Activated CD4-positive, alpha-beta T cell treated with anti-CD3 and anti-CD28 coated beads, Interleukin-2, amount 10 ng/mL, durations not matched to agents 7 days and 5 days (primary cell): ENCODE measurements around the gene FGF22. TPM values are rescaled to one million over a fixed set of nuclear protein-coding genes. Genes with fewer than 3 reads are reported as not detected.
A peak's percentile ranks its signal among the peaks of the same experiment; 100 is the strongest.

Experiments
- CTCF ChIA-PET: fragments of 350-600 bp; sonication (Branson Sonifier 250); formaldehyde crosslinking; loops from one replicate; lab custom pipeline; 2021; ENCODE audit warnings: antibody characterized with exemption; lab: Charles Lee
- POLR2A ChIA-PET: fragments of 350-600 bp; sonication (Branson Sonifier 250); formaldehyde crosslinking; loops from one replicate; lab custom pipeline; 2021; ENCODE audit warnings: antibody characterized with exemption; lab: Charles Lee
- DNase-seq: peaks from one replicate; pipeline ENCODE4 v3.0.0-alpha.2; 2020
- H3K27ac Mint-ChIP-seq: one replicate; pipeline ENCODE4 v1.8.0; 2021; ENCODE audit warnings: mild to moderate bottlenecking, moderate library complexity, mixed read lengths
- H3K27me3 Mint-ChIP-seq: one replicate; pipeline ENCODE4 v1.8.0; 2021; ENCODE audit warnings: mixed read lengths
- H3K36me3 Mint-ChIP-seq: one replicate; pipeline ENCODE4 v1.8.0; 2021; ENCODE audit warnings: low read depth, mixed read lengths
- H3K4me1 Mint-ChIP-seq: one replicate; pipeline ENCODE4 v1.8.0; 2021; ENCODE audit warnings: mixed read lengths
- H3K4me3 Mint-ChIP-seq: one replicate; pipeline ENCODE4 v1.8.0; 2021; ENCODE audit warnings: mild to moderate bottlenecking, moderate library complexity, mixed read lengths
- H3K9me3 Mint-ChIP-seq: one replicate; pipeline ENCODE4 v1.8.0; 2021; ENCODE audit warnings: mixed read lengths
- total RNA-seq, 2 experiments: library from RNA; stranded (reverse); gene quantifications; one replicate each; pipeline ENCODE4 v1.2.3, GENCODE V29; 2021

Gene FGF22
- total RNA-seq, 2 experiments from 2014 or later: 0.12 TPM; not detected in 1

DNA sequence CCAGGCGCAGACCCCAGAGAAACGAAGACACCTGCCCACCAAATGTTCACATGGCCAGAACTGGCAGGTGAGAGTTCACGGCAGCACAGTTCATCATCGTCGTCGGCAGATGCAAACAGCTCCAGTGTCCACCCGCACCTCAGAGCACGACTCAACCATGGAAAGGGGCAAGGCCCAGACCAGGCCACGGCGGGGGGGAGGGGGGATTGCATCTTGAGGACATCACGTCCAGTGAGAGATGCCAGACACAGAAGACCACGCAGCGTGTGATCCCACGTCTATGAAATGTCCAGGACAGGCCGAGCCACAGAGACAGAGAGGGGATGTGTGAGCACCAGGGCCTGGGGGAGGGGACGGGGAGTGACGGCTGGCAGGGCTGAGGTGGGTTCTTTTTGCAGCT lies 16.0 kb downstream of the FGF22 start:
- Mint-ChIP-seq H3K4me3 (no peak overlapping the region), H3K27me3 (no peaks in the 10 kb centered on the region), H3K27ac (no peak overlapping the region), H3K4me1 (peaks cover 33% of the 10 kb centered on the region), H3K9me3 (no peaks in the 10 kb centered on the region), H3K36me3 (peaks cover 20% of the 10 kb centered on the region)
- ChIA-PET POLR2A (no interaction called here), CTCF (no interaction called here)
- no peak for DNase-seq

DNA sequence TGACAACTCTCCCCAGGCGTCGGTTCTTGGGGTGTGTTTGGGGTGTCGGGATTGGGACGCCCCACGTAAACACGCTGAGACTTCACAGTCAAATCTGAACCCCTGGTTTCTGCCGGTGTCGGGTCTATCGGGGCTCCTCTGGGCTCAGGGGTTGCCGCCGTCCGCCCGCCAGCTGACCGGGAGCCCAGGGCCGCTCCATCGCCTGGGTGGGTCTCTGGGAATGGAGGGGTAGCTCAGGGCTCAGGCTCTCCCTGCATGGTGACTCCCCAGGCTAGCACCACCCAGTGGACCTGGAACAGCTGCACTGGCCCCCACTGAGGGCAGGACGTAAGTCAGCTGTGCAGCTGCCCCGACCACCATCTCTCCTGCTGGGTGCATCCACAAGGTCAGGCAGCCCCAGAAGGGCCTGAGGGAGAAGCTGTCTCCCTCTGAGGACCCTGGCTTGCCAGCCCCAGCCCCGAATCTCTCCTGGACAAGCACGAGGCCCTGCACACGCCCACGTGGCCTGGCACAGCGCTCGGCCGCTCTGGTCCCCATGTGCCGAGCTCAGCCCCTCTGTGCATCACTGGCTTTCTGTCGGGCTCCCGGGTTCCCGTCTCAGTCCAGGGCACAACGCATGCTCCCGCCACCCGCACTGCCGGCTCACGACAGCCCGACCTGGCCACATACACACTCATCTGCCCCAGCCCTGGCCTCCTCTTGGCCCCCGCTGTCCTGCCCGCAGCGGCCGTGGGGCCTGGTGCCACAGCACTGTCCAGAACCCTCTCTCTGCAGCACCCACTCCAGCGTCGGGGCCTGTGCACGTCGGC lies 17.3 kb downstream of the FGF22 start:
- peak overlapping the region; percentile 13 for H3K27ac Mint-ChIP-seq
- POLR2A ChIA-PET: no interaction called here
- no peaks in the 10 kb centered on the region for H3K9me3 Mint-ChIP-seq
- H3K36me3 Mint-ChIP-seq: peaks cover 29% of the 10 kb centered on the region
- CTCF ChIA-PET: no interaction called here
- no peak overlapping the region for H3K4me3 Mint-ChIP-seq
- H3K4me1 Mint-ChIP-seq: peaks cover 34% of the 10 kb centered on the region
- DNase-seq: no peak
- H3K27me3 Mint-ChIP-seq: no peaks in the 10 kb centered on the region

DNA sequence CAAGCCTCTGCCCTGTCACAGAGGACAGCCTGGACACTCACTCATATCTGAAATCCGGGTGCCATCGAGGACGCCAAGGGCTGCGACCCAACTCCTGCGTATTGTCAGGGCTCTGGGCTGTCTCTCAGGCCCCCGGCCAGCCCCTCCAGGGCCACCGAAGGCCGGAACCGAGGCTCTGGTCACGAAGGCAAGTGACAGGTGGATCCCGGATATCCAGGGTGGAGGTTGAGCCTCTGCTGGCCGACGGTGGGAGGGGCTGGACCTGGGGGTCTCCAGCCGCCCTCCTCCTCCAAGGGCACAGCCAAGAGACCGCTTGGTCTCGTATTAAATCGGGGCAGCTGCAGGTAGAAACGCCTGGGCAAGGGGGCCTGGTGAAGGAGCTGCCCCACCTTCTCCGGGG lies 17.9 kb downstream of the FGF22 start:
- DNase-seq: no peak
- Mint-ChIP-seq H3K9me3 (no peaks in the 10 kb centered on the region), H3K27me3 (no peaks in the 10 kb centered on the region), H3K4me3 (no peak overlapping the region), H3K4me1 (peaks cover 34% of the 10 kb centered on the region), H3K36me3 (peaks cover 29% of the 10 kb centered on the region), H3K27ac (no peak overlapping the region)
- CTCF ChIA-PET: no interaction called here
- POLR2A ChIA-PET: no interaction called here

DNA sequence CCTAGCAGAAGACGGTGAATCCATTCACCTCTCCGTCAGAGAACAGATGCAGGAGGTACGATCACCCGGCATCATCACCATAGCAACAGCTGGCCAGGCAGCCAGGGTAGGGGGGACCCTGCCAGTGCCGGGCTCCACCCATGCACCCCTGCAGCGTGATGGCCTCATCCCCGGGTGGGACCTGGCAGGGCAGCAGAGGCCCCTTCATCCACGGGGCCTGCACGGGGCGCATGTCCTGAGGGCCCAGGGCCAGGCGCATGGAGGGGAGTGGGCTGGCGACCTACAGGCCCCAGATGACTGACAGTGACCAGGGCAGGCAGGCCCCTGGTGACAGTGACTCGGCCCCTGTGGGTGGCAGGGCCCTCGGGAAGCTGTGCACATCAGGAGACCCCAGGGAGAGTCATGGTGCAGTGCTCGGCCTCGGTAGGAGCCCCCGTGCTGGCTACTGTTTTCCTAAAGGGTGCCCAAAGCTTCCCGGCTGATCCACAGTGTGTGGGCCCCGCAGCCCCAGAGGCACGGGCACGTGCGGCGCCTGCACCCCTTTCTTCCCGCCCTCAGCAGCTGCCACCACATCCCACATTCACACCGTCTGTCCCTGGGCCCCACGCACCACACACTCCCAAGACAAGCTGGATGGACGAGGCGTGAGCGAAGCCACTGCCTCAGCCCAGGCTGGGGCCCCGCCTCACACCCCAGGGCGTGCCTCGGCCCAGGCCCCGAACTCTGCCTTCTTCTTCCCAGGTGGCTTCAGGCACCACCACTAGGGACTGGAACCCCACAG lies 18.6 kb downstream of the FGF22 start:
- no peak for DNase-seq
- Mint-ChIP-seq H3K4me3 (no peak overlapping the region), H3K9me3 (no peaks in the 10 kb centered on the region), H3K27me3 (no peaks in the 10 kb centered on the region), H3K27ac (peak overlapping the region; percentile 5), H3K4me1 (peaks cover 35% of the 10 kb centered on the region), H3K36me3 (peaks cover 29% of the 10 kb centered on the region)
- CTCF ChIA-PET: interaction anchor here (0.6 to 1.2 kb wide), 2 partner anchors 32 to 148 kb away, joined by 3 to 4 read pairs; no protein-coding TSS in a partner anchor
- POLR2A ChIA-PET: no interaction called here

DNA sequence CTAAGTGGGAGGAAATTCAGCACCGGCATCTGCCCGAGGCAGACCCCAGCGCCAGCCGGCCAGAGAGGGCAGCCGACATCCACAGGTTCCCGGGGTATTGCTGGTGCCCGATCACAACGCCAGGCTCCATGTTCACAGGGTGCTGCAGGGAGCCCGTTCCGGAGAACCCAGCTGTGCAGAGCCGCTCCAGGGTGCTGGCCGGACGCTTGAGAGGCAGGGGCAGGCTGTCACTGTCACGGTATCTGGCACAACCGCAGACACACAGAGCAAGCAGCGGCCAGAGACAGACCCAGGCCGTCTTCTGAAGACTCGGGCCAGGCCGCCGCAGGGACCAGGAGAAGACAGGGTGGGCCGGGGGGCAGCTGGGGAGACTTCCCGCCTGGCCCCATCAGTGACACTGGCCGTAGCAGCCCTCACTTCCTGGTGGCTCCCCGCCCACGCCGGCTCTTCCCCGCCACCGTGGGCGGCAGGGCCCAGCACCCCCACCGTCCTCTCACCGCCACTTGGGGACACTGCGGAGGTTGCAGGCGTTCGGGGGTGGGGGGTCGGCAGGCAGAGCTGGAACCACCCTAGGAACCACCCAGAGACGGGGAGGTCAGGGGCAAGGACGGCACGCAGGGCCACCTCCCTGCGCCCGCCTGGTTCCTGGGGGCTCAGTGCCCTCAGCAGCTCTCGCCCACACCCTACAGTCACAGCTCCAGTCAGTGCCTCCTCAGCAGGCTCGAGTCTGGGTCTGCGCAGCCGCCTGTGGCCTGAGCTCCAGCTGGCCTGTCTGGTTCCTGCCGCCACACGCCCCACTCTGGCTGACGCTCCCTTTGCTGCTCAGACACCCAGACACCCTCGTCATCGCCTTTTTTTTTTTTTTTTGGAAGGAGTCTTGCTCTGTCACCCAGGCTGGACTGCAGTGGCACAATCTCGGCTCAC lies 19.5 kb downstream of the FGF22 start:
- peak overlapping the region; percentile 99 for H3K4me3 Mint-ChIP-seq
- no peaks in the 10 kb centered on the region for H3K9me3 Mint-ChIP-seq
- peaks cover 24% of the 10 kb centered on the region for H3K36me3 Mint-ChIP-seq
- ChIA-PET POLR2A (no interaction called here), CTCF (interaction anchor here (0.8 to 1.2 kb wide), 2 partner anchors 69 to 149 kb away, joined by 3 to 4 read pairs; no protein-coding TSS in a partner anchor)
- no peak for DNase-seq
- H3K27ac Mint-ChIP-seq: peak overlapping the region; percentile 72
- H3K27me3 Mint-ChIP-seq: no peaks in the 10 kb centered on the region
- peaks cover 43% of the 10 kb centered on the region for H3K4me1 Mint-ChIP-seq

DNA sequence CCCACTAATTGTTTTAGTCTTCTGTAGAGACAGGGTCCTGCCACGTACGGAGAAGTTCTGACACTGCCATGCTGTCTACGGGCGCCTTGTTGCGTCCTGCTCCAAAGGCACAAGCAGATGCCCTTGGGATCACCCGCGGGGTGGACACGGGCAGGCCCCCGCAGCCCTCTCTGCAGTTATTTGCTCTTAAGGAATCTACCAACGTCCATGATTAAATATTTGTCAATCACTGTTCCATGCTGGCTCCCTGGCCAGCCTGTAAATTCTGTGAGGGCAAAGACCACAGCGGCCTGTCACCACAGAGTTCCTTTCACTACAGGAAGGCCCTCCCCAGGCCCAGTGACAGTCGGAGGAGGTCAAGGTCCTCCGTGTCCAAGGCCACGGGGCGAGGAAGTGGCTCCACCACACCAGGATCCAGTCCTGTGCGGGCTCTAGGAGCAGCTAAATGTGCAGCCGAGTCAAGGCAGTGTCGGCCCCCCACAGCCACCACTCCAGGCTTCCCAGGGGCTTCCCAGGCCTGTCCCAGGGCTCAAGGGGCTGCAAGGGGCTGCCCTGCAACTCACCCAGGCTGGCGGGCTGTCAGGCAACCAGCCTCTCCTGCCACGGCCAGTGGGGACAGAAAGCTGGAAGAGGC lies 21.2 kb downstream of the FGF22 start:
- CTCF ChIA-PET: interaction anchor here (0.6 to 0.8 kb wide), 3 partner anchors 55 to 155 kb away, joined by 3 read pairs; no protein-coding TSS in a partner anchor
- DNase-seq: no peak
- Mint-ChIP-seq H3K27ac (peak overlapping the region; percentile 97), H3K27me3 (no peaks in the 10 kb centered on the region), H3K9me3 (no peaks in the 10 kb centered on the region), H3K36me3 (peaks cover 18% of the 10 kb centered on the region), H3K4me3 (peak overlapping the region; percentile 99), H3K4me1 (peaks cover 43% of the 10 kb centered on the region)
- POLR2A ChIA-PET: no interaction called here

DNA sequence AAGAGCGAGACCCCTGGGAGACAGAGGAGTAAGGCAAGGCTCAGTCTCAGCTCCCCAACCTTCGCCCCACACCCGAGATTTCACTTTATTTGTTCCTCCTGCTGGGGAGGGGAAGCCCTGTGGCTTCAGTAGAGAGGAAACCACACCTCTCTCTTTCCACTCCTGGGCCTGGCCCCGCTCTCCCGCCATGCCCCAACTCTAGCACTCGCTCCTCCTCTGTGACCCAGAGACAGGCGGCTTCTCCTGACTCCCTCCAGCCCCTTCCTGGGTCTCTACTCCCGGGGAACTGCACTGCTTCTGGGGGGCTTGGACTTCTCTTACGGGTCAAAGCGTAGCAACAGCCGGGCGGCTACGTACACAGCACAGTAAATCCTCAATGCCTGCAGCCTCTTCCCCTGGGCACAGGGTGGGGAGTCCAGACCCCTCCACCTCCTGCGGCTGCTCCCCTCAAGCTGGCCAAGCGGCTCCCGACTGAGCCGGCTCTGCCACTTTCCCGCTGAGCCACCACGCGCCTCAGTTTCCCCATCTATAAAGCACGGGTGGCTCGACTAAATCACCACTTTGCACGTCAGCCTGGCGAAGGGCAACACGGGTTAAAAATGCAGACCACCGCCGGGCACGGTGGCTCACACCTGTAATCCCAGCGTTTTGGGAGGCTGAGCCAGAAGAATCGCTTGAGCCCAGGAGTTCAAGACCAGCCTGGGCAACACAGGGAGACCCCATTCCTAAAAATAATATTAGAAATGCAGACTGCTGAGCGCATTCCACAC lies 21.9 kb downstream of the FGF22 start:
- no peaks in the 10 kb centered on the region for H3K9me3 Mint-ChIP-seq
- peak; percentile 81 for DNase-seq
- H3K4me1 Mint-ChIP-seq: peaks cover 41% of the 10 kb centered on the region
- H3K27ac Mint-ChIP-seq: peak overlapping the region; percentile 97
- ChIA-PET CTCF (interaction anchor here (0.6 kb wide), 1 partner anchor 64 kb away, joined by 3 read pairs; no protein-coding TSS in a partner anchor), POLR2A (no interaction called here)
- H3K36me3 Mint-ChIP-seq: peaks cover 15% of the 10 kb centered on the region
- H3K4me3 Mint-ChIP-seq: peak overlapping the region; percentile 99
- H3K27me3 Mint-ChIP-seq: no peaks in the 10 kb centered on the region

DNA sequence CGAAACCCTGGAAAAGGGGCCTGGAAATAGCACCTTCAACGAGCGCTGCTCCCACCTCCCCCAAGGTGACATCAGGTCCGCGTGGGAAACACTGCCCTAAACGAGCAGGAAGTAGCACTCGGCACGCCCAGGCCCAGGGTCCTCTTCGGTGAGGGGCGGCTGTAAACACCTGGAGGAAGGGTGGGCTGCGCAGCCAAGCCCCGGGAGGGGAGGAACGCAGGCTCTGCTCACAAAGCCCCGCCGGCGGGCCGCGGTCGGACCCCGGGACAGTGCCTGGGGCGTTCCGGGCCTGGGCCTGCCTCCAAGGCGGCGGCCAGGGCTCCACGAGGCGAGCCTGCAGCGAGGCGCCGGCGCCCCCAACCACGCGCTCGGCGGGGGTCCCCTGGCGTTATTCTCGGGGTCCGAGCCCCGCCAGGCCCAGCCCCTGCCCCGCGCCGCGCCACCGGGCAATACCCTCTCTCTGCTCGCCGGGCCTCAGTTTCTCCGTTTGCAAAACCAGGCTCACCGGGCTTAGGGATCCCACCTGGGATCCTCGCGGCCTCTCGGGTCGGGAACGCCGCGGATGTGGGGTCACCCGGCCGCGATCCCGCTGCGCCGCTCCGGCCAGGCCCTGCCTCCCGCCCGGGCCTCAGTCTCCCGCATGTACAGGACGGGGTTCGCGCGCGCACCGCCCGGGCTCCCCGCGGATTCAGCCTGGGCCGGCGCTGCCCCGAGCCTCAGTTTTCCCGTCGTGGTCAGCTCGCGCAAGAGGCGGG lies 22.7 kb downstream of the FGF22 start:
- ChIA-PET CTCF (interaction anchor here (0.6 to 1.6 kb wide), 2 partner anchors 72 to 284 kb away, joined by 4 to 10 read pairs; no protein-coding TSS in a partner anchor), POLR2A (interaction anchor here (0.6 kb wide), 1 partner anchor 406 kb away, joined by 3 read pairs; no protein-coding TSS in a partner anchor)
- H3K27ac Mint-ChIP-seq: peak overlapping the region; percentile 97
- peaks cover 39% of the 10 kb centered on the region for H3K4me1 Mint-ChIP-seq
- H3K4me3 Mint-ChIP-seq: peak overlapping the region; percentile 99
- H3K36me3 Mint-ChIP-seq: peaks cover 15% of the 10 kb centered on the region
- no peaks in the 10 kb centered on the region for H3K27me3 Mint-ChIP-seq
- H3K9me3 Mint-ChIP-seq: no peaks in the 10 kb centered on the region
- peak; percentile 84 for DNase-seq

DNA sequence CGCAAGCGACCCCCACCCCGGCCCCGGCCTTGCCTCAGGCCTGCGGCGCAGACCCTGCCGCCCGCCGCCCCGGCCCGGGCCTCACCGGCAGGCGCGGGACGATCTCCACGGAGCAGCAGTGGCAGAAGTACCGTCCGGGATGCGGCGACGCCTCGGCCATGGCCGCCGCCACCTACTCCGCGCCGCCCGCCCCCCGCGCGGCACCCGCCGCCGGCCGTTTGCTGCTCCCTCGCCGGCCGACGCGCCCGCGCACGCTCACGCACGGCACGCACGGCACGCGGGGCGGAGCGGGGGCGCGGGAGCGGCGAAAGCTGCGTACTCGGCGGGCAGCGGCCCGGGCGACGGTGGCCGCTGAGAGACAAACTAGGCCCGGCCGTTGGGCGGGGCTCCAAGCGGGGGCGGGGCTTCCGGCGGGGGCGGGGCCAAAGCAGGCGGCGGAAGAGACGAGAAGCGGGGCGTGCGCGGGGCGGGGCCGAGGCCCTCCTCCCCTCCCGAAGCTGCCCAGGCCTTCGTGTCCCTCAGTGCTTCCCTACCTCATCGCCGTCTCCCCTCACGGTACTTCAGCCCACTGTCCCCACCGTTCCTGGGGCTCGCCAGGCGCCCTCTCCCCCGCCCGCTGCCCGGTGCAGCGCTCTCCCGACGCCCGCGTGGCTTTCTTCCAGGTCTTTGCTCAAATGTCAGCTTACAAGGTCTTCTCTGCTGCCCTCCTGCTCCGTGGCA lies 23.4 kb downstream of the FGF22 start, which contains the start of gene RNF126:
Gene RNF126 (minus strand): TSS at position 253 of the 720 bp plus-strand sequence. CDS start 93 bp downstream, at position 160.
- Mint-ChIP-seq H3K27me3 (no peaks in the 10 kb centered on the region), H3K27ac (peak within 1 kb of the TSS; percentile 97), H3K4me1 (peaks cover 39% of the 10 kb centered on the region), H3K4me3 (peak within 1 kb of the TSS; percentile 99), H3K9me3 (no peaks in the 10 kb centered on the region), H3K36me3 (peaks cover 15% of the 10 kb centered on the region)
- DNase-seq: peak; percentile 91
- POLR2A ChIA-PET: interaction anchor here (0.6 kb wide), 1 partner anchor 405 kb away, joined by 3 read pairs; no protein-coding TSS in a partner anchor
- CTCF ChIA-PET: interaction anchor here (0.6 to 1.6 kb wide), 5 partner anchors 15 to 283 kb away, joined by 3 to 10 read pairs (median 4); no protein-coding TSS in a partner anchor

DNA sequence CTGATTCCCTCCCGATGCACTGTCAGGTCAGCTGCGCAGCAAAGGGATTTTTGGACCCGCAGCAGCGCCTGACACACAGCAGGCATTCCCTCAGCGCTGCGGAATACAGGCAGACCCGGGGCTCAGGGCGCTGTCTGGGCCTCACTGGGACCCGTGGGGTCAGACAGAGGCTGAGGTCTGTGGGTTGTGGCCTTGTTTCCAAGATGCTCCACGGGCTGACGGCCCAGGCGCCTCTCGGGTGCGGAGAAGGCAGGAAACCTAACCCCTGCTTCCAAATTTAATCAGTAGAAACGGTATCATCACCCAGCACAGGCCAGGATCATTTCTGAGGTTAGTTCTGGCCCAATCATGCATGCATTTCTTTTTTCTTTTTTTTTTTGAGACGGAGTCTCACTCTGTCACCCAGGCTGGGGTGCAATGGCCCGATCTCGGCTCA lies 24.0 kb downstream of the FGF22 start:
- Mint-ChIP-seq H3K4me1 (peaks cover 36% of the 10 kb centered on the region), H3K27ac (peak overlapping the region; percentile 80), H3K9me3 (no peaks in the 10 kb centered on the region), H3K27me3 (peaks cover 3% of the 10 kb centered on the region), H3K4me3 (peak overlapping the region; percentile 62), H3K36me3 (peaks cover 15% of the 10 kb centered on the region)
- POLR2A ChIA-PET: no interaction called here
- CTCF ChIA-PET: interaction anchor here (0.6 to 1.6 kb wide), 4 partner anchors 15 to 96 kb away, joined by 3 to 10 read pairs (median 4); no protein-coding TSS in a partner anchor
- no peak for DNase-seq
